Right ventricle myocardium inferior (tissue), 1 donor: ENCODE data around the gene FGD1. TPM values are rescaled to one million over a fixed set of nuclear protein-coding genes. Genes with fewer than 3 reads are reported as not detected.

Experiments used
- ATAC-seq: fragments of 200-7000 bp; cut with Tn5 transposase; one replicate; pipeline ENCODE4 v1.9.1; 2020; ENCODE audit warnings: mild to moderate bottlenecking, moderate library complexity
- DNase-seq: peaks from one replicate; pipeline ENCODE4 v3.0.0; 2021; ENCODE audit errors: missing footprints
- intact Hi-C: fragments of 100-400 bp; cut with DNase I; formaldehyde crosslinking; loops from one replicate; pipeline ENCODE4 v1.11.0; 2022
- total RNA-seq: library from RNA; stranded (reverse); fragmentation: NEBNext Ultra II Directional; extraction: Animal tissue kit (Norgen Biotek cat#: 25700); gene quantifications from one replicate; pipeline ENCODE4 v1.2.1, GENCODE V29; 2021
- donor health status: DM: no; HTN: yes; CAD: no; lungs with severe emphysema.

The FGD1 gene
- total RNA-seq, 1 donor from 2014 or later: 6.4 TPM

- intact Hi-C loops: no loop called here
- no peak for DNase-seq
- ATAC-seq: peak; percentile 82
These were observed 76.3 kb downstream of the FGD1 start for GRCh38 chrX:54419559-54420302.

- no peak for DNase-seq
- intact Hi-C loops: no loop called here
- no peak for ATAC-seq
These were observed 79.1 kb downstream of the FGD1 start for GRCh38 chrX:54416965-54417364.

DNA sequence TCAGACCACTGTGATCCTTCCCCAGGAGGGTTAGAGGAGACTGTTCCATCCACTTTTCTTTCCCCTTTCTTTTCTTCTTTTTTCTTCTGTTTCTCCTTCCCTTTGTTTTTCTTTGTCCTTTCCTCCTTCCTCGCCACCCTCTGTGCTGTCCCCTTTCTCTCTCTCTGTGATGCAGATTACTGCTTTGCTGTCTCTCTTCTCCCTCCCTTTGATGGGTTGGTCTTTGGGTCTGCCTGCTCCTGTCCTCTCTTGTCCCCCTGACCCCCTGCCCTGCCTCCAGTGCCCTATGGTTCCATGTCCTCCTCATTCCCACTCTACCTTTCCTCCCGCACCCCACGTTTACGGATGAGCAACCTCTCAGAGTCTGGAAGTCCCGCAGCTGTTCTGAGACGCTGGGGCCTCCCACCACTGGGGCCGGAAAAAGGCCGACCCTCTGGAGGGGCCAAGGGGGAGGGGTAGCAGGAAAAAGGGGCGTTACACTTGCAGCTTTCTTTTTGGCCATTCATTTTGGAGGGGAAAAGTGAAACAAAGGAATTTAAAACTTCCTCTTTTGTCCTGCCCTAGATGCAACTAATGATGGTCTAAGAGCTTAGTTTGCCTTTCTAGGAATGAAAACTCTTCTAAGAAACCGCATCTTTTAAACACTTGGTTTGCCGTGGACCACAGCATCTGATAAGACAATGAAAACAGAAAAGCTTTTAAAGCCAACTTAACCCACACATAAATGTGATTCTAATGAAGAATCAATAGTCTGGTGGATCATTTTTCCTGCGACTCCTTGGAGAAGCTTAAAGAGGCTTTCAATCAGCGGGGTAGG lies 80.3 kb downstream of the FGD1 start:
- no peak for ATAC-seq
- intact Hi-C loops: no loop called here
- DNase-seq: no peak

- no peak for ATAC-seq
- no peak for DNase-seq
- intact Hi-C loops: no loop called here
These were observed 82.3 kb downstream of the FGD1 start for GRCh38 chrX:54413753-54414152.

- no peak for DNase-seq
- intact Hi-C loops: no loop called here
- ATAC-seq: no peak
These were observed 84.3 kb downstream of the FGD1 start for GRCh38 chrX:54411732-54412131.

GRCh38 chrX:54407266-54407665 lies 88.8 kb downstream of the FGD1 start:
- no peak for DNase-seq
- ATAC-seq: no peak
- intact Hi-C loops: no loop called here

- ATAC-seq: no peak
- intact Hi-C loops: no loop called here
These were observed 98.9 kb downstream of the FGD1 start for GRCh38 chrX:54397113-54397512.

More at GRCh38 chrX:54397113-54397512, 98.9 kb downstream of the FGD1 start:
- DNase-seq: no peak

Other genes starting within 250 kb of the FGD1 start
- 0.73 TPM for gene WNK3, start 138.2 kb downstream of the FGD1 start, total RNA-seq
- 37.7 TPM for gene TSR2, start 55.8 kb downstream of the FGD1 start, total RNA-seq
- gene GNL3L, start 34.0 kb upstream of the FGD1 start, total RNA-seq: 25.6 TPM